GM23338 (cell line): Measurements from ENCODE around the gene CCDC69. TPM values are rescaled to one million over a fixed set of nuclear protein-coding genes. Genes with fewer than 3 reads are reported as not detected.

Experiments used
- ATAC-seq: fragments of 200-7000 bp; cut with Tn5 transposase; 3 replicates; pipeline ENCODE4 v1.9.1; 2020
- DNase-seq: peaks from one replicate; pipeline ENCODE4 v3.0.0-alpha.2; 2015; ENCODE audit warnings: low spot score
- H2AFZ ChIP-seq: fragments of 200-600 bp; sonication (generic); 2 replicates; pipeline ENCODE4 v1.8.0; 2016; ENCODE audit warnings: antibody characterized with exemption, mild to moderate bottlenecking, moderate library complexity
- H3F3A ChIP-seq: fragments of 200-600 bp; sonication (generic); replicated peaks from 2 replicates; pipeline ENCODE4 v1.8.0; 2017; ENCODE audit warnings: antibody characterized with exemption, mixed run types, low read depth
- H3K27ac ChIP-seq: fragments of 200-600 bp; sonication (generic); 2 replicates; pipeline ENCODE4 v1.6.1; 2016; ENCODE audit warnings: low read depth
- H3K27me3 ChIP-seq: fragments of 200-600 bp; sonication (generic); 2 replicates; pipeline ENCODE4 v1.8.0; 2016; ENCODE audit warnings: mild to moderate bottlenecking, mixed run types, moderate library complexity; ENCODE audit not compliant: insufficient read depth
- H3K36me3 ChIP-seq: fragments of 200-600 bp; sonication (generic); 2 replicates; pipeline ENCODE4 v1.8.0; 2016; ENCODE audit warnings: mild to moderate bottlenecking; ENCODE audit not compliant: insufficient read depth
- H3K4me1 ChIP-seq: fragments of 200-600 bp; sonication (generic); 2 replicates; pipeline ENCODE4 v1.8.0; 2016; ENCODE audit warnings: mild to moderate bottlenecking, moderate library complexity; ENCODE audit not compliant: insufficient read depth
- H3K4me2 ChIP-seq: fragments of 200-600 bp; sonication (generic); 2 replicates; pipeline ENCODE4 v1.7.1; 2017; ENCODE audit warnings: mixed run types
- H3K4me3 ChIP-seq: fragments of 200-600 bp; sonication (generic); 2 replicates; pipeline ENCODE4 v1.6.1; 2016; ENCODE audit warnings: mixed run types
- H3K79me2 ChIP-seq: fragments of 200-600 bp; sonication (generic); replicated peaks from 2 replicates; pipeline ENCODE4 v1.8.0; 2017; ENCODE audit warnings: mild to moderate bottlenecking; ENCODE audit not compliant: insufficient read depth
- H3K9me2 ChIP-seq: fragments of 200-600 bp; sonication (generic); 2 replicates; pipeline ENCODE4 v1.8.0; 2017; ENCODE audit not compliant: insufficient read depth
- H4K20me1 ChIP-seq: fragments of 200-600 bp; sonication (generic); replicated peaks from 2 replicates; pipeline ENCODE4 v1.8.0; 2017; ENCODE audit warnings: mild to moderate bottlenecking; ENCODE audit not compliant: insufficient read depth
- H3K27ac Mint-ChIP-seq: 2 replicates; pipeline ENCODE4 v1.8.0; 2020; ENCODE audit warnings: inconsistent platforms, mild to moderate bottlenecking, moderate library complexity, mixed read lengths
- H3K27me3 Mint-ChIP-seq: 3 replicates; pipeline ENCODE4 v1.8.0; 2022; ENCODE audit warnings: low read depth, mild to moderate bottlenecking, moderate library complexity, mixed read lengths, inconsistent platforms; ENCODE audit not compliant: insufficient read depth, poor library complexity
- H3K36me3 Mint-ChIP-seq: 3 replicates; pipeline ENCODE4 v1.8.0; 2021; ENCODE audit warnings: low read depth, mild to moderate bottlenecking, inconsistent platforms, moderate library complexity, mixed read lengths
- H3K4me1 Mint-ChIP-seq: 3 replicates; pipeline ENCODE4 v1.8.0; 2020; ENCODE audit warnings: mild to moderate bottlenecking, inconsistent platforms, mixed read lengths
- H3K4me3 Mint-ChIP-seq: 3 replicates; pipeline ENCODE4 v1.8.0; 2021; ENCODE audit warnings: moderate library complexity, mild to moderate bottlenecking, inconsistent platforms, mixed read lengths
- H3K9me3 Mint-ChIP-seq: 3 replicates; pipeline ENCODE4 v1.8.0; 2020; ENCODE audit warnings: moderate library complexity, mild to moderate bottlenecking, inconsistent platforms, mixed read lengths
- CREB1 ChIP-seq: fragments of 250-450 bp; sonication (Bioruptor Pico); IDR thresholded peaks from 2 replicates; pipeline ENCODE4 v1.5.0; 2020; ENCODE audit warnings: low read depth, mild to moderate bottlenecking, moderate library complexity
- EZH2 ChIP-seq: fragments of 200-600 bp; sonication (generic); IDR thresholded peaks from one replicate; pipeline ENCODE4 v1.8.0; 2017; ENCODE audit warnings: antibody characterized with exemption, mild to moderate bottlenecking, low read depth; ENCODE audit not compliant: unreplicated experiment
- EZH2phosphoT487 ChIP-seq: fragments of 200-600 bp; sonication (generic); IDR thresholded peaks from one replicate; pipeline ENCODE4 v1.8.1; 2018; ENCODE audit warnings: antibody characterized with exemption; ENCODE audit not compliant: unreplicated experiment
- JUNB ChIP-seq: IDR thresholded peaks from one replicate; pipeline ENCODE4 v1.6.1; 2016; ENCODE audit warnings: antibody characterized with exemption; ENCODE audit not compliant: unreplicated experiment
- NANOG ChIP-seq: IDR thresholded peaks from 2 replicates; pipeline ENCODE4 v1.6.1; 2016; ENCODE audit warnings: antibody characterized with exemption, borderline replicate concordance
- POLR2AphosphoS5 ChIP-seq: IDR thresholded peaks from 2 replicates; pipeline ENCODE4 v1.6.1; 2016; ENCODE audit warnings: antibody characterized with exemption, low read depth
- STAT1 ChIP-seq: IDR thresholded peaks from one replicate; pipeline ENCODE4 v1.6.1; 2016; ENCODE audit warnings: antibody characterized with exemption; ENCODE audit not compliant: unreplicated experiment
- ZNF114 ChIP-seq: fragments of 250-450 bp; sonication (Bioruptor Pico); IDR thresholded peaks from 2 replicates; pipeline ENCODE4 v1.5.0; 2020; ENCODE audit warnings: mild to moderate bottlenecking, moderate library complexity
- ZNF331 ChIP-seq: fragments of 250-450 bp; sonication (Bioruptor Pico); IDR thresholded peaks from 2 replicates; pipeline ENCODE4 v1.5.0; 2020; ENCODE audit warnings: low read depth, mild to moderate bottlenecking, moderate library complexity
- polyA plus RNA-seq: library from polyadenylated mRNA; unstranded; fragments of >200 nt; fragmentation: Nextera tagmentation; extraction: Ambion mirVana; gene quantifications from 2 replicates; pipeline ENCODE4 v1.2.1, GENCODE V29; 2016
- total RNA-seq: library from RNA; depleted of rRNA; stranded (reverse); fragments of >200 nt; shearing (Covaris generic); gene quantifications from 2 replicates; pipeline ENCODE4 v1.2.3, GENCODE V29; 2014
- TF ChIP-seq, protein P1 (sequence below): IDR thresholded peaks from one replicate; pipeline ENCODE4 v1.6.1; 2018; ENCODE audit warnings: antibody characterized with exemption; ENCODE audit not compliant: unreplicated experiment
- TF ChIP-seq, protein P2 (sequence below): fragments of 250-450 bp; sonication (Bioruptor Pico); IDR thresholded peaks from 2 replicates; pipeline ENCODE4 v1.5.0; 2020; ENCODE audit warnings: mild to moderate bottlenecking, moderate library complexity
- TF ChIP-seq, protein P3 (sequence below), 2 experiments: fragments of 200-600 bp in 1 of 2; sonication (generic) in 1 of 2; conservative IDR thresholded peaks; 2 replicates each; pipeline versions ENCODE4 v1.5.1 to v1.6.1; 2016 to 2017; ENCODE audit warnings: antibody characterized with exemption in 2 of 2, low read depth in 2 of 2, mild to moderate bottlenecking in 2 of 2, moderate library complexity in 1 of 2
- TF ChIP-seq, protein P4 (sequence below): IDR thresholded peaks from 2 replicates; pipeline ENCODE4 v1.6.1; 2016; ENCODE audit warnings: antibody characterized with exemption

CCDC69 gene
- total and polyA plus RNA-seq, 2 experiments from 2014 or later, result 2.7 to 5.3 TPM

- no peaks in the 10 kb centered on the region for H3F3A ChIP-seq
- H2AFZ ChIP-seq, result no peak overlapping the region
- no peak overlapping the region for H3K4me3 ChIP-seq
- DNase-seq (no peak), ATAC-seq (no peak)
- Mint-ChIP-seq H3K36me3 (no peaks in the 10 kb centered on the region; the same call in 2 of the 3 replicates), H3K27me3 (peaks cover 5% of the 10 kb centered on the region), H3K27ac (no peak overlapping the region), H3K4me3 (no peak overlapping the region), H3K4me1 (peaks cover 14% of the 10 kb centered on the region), H3K9me3 (no peaks in the 10 kb centered on the region; the same call in 2 of the 3 replicates)
- H4K20me1 ChIP-seq, result no peaks in the 10 kb centered on the region
- H3K79me2 ChIP-seq, result no peaks in the 10 kb centered on the region
- peaks cover 12% of the 10 kb centered on the region; the same call in 1 of the 2 replicates for H3K4me1 ChIP-seq
- no peak overlapping the region for H3K27ac ChIP-seq
- H3K27me3 ChIP-seq, result peaks cover 10% of the 10 kb centered on the region; the same call in 1 of the 2 replicates
- H3K4me2 ChIP-seq, result no peak overlapping the region
- H3K36me3 ChIP-seq, result no peaks in the 10 kb centered on the region
- no peaks in the 10 kb centered on the region for H3K9me2 ChIP-seq
- TF ChIP-seq, protein P1, sequence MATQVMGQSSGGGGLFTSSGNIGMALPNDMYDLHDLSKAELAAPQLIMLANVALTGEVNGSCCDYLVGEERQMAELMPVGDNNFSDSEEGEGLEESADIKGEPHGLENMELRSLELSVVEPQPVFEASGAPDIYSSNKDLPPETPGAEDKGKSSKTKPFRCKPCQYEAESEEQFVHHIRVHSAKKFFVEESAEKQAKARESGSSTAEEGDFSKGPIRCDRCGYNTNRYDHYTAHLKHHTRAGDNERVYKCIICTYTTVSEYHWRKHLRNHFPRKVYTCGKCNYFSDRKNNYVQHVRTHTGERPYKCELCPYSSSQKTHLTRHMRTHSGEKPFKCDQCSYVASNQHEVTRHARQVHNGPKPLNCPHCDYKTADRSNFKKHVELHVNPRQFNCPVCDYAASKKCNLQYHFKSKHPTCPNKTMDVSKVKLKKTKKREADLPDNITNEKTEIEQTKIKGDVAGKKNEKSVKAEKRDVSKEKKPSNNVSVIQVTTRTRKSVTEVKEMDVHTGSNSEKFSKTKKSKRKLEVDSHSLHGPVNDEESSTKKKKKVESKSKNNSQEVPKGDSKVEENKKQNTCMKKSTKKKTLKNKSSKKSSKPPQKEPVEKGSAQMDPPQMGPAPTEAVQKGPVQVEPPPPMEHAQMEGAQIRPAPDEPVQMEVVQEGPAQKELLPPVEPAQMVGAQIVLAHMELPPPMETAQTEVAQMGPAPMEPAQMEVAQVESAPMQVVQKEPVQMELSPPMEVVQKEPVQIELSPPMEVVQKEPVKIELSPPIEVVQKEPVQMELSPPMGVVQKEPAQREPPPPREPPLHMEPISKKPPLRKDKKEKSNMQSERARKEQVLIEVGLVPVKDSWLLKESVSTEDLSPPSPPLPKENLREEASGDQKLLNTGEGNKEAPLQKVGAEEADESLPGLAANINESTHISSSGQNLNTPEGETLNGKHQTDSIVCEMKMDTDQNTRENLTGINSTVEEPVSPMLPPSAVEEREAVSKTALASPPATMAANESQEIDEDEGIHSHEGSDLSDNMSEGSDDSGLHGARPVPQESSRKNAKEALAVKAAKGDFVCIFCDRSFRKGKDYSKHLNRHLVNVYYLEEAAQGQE, result no peak
- TF ChIP-seq POLR2AphosphoS5 (no peak), EZH2phosphoT487 (no peak), CREB1 (CRISPR knock-in tag) (no peak), JUNB (no peak), STAT1 (no peak), EZH2 (no peak), NANOG (no peak), ZNF331 (CRISPR knock-in tag) (no peak), ZNF114 (no peak)
- TF ChIP-seq, protein P2, sequence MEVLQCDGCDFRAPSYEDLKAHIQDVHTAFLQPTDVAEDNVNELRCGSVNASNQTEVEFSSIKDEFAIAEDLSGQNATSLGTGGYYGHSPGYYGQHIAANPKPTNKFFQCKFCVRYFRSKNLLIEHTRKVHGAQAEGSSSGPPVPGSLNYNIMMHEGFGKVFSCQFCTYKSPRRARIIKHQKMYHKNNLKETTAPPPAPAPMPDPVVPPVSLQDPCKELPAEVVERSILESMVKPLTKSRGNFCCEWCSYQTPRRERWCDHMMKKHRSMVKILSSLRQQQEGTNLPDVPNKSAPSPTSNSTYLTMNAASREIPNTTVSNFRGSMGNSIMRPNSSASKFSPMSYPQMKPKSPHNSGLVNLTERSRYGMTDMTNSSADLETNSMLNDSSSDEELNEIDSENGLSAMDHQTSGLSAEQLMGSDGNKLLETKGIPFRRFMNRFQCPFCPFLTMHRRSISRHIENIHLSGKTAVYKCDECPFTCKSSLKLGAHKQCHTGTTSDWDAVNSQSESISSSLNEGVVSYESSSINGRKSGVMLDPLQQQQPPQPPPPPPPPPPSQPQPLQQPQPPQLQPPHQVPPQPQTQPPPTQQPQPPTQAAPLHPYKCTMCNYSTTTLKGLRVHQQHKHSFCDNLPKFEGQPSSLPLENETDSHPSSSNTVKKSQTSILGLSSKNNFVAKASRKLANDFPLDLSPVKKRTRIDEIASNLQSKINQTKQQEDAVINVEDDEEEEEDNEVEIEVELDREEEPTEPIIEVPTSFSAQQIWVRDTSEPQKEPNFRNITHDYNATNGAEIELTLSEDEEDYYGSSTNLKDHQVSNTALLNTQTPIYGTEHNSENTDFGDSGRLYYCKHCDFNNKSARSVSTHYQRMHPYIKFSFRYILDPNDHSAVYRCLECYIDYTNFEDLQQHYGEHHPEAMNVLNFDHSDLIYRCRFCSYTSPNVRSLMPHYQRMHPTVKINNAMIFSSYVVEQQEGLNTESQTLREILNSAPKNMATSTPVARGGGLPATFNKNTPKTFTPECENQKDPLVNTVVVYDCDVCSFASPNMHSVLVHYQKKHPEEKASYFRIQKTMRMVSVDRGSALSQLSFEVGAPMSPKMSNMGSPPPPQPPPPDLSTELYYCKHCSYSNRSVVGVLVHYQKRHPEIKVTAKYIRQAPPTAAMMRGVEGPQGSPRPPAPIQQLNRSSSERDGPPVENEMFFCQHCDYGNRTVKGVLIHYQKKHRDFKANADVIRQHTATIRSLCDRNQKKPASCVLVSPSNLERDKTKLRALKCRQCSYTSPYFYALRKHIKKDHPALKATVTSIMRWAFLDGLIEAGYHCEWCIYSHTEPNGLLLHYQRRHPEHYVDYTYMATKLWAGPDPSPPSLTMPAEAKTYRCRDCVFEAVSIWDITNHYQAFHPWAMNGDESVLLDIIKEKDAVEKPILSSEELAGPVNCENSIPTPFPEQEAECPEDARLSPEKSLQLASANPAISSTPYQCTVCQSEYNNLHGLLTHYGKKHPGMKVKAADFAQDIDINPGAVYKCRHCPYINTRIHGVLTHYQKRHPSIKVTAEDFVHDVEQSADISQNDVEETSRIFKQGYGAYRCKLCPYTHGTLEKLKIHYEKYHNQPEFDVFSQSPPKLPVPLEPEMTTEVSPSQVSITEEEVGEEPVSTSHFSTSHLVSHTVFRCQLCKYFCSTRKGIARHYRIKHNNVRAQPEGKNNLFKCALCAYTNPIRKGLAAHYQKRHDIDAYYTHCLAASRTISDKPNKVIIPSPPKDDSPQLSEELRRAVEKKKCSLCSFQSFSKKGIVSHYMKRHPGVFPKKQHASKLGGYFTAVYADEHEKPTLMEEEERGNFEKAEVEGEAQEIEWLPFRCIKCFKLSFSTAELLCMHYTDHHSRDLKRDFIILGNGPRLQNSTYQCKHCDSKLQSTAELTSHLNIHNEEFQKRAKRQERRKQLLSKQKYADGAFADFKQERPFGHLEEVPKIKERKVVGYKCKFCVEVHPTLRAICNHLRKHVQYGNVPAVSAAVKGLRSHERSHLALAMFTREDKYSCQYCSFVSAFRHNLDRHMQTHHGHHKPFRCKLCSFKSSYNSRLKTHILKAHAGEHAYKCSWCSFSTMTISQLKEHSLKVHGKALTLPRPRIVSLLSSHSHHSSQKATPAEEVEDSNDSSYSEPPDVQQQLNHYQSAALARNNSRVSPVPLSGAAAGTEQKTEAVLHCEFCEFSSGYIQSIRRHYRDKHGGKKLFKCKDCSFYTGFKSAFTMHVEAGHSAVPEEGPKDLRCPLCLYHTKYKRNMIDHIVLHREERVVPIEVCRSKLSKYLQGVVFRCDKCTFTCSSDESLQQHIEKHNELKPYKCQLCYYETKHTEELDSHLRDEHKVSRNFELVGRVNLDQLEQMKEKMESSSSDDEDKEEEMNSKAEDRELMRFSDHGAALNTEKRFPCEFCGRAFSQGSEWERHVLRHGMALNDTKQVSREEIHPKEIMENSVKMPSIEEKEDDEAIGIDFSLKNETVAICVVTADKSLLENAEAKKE (CRISPR knock-in tag), result no peak
- TF ChIP-seq, protein P3, sequence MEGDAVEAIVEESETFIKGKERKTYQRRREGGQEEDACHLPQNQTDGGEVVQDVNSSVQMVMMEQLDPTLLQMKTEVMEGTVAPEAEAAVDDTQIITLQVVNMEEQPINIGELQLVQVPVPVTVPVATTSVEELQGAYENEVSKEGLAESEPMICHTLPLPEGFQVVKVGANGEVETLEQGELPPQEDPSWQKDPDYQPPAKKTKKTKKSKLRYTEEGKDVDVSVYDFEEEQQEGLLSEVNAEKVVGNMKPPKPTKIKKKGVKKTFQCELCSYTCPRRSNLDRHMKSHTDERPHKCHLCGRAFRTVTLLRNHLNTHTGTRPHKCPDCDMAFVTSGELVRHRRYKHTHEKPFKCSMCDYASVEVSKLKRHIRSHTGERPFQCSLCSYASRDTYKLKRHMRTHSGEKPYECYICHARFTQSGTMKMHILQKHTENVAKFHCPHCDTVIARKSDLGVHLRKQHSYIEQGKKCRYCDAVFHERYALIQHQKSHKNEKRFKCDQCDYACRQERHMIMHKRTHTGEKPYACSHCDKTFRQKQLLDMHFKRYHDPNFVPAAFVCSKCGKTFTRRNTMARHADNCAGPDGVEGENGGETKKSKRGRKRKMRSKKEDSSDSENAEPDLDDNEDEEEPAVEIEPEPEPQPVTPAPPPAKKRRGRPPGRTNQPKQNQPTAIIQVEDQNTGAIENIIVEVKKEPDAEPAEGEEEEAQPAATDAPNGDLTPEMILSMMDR (conservative IDR thresholded peaks at IDR 0.05; ENCODE audit: low read depth in 2 of 2), result no peak
- TF ChIP-seq, protein P4, sequence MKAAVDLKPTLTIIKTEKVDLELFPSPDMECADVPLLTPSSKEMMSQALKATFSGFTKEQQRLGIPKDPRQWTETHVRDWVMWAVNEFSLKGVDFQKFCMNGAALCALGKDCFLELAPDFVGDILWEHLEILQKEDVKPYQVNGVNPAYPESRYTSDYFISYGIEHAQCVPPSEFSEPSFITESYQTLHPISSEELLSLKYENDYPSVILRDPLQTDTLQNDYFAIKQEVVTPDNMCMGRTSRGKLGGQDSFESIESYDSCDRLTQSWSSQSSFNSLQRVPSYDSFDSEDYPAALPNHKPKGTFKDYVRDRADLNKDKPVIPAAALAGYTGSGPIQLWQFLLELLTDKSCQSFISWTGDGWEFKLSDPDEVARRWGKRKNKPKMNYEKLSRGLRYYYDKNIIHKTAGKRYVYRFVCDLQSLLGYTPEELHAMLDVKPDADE, result no peak
Measured at GRCh38 chr5:151162776-151163175, 61.1 kb downstream of the CCDC69 start.
